ENCODE measurements around the gene TADA1.
"Not testable (repeated sequence)": the region's sequence is repeated elsewhere in the genome, so short reads cannot be mapped to it uniquely, and the experiment has no call there.

TADA1 gene

DNA sequence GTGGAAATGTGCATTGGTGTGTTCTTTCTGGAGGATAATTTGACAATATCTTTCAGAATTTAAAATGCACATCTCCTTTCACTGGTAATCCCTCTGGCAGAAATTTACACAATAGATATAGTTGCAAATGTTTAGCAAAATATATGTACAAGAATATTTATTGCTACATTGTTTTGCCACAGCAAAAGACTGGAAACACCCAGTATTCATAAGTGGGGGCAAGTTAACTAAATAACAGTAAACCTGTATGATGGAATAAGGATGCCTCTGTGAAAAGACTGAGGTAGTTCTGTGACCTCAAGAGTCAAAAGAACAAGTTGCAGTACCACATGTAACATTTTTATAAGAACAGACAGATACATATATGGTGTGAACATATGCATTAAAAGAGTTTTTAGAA, 13.7 kb upstream of the TADA1 start:
- no peak for DNase-seq

DNA sequence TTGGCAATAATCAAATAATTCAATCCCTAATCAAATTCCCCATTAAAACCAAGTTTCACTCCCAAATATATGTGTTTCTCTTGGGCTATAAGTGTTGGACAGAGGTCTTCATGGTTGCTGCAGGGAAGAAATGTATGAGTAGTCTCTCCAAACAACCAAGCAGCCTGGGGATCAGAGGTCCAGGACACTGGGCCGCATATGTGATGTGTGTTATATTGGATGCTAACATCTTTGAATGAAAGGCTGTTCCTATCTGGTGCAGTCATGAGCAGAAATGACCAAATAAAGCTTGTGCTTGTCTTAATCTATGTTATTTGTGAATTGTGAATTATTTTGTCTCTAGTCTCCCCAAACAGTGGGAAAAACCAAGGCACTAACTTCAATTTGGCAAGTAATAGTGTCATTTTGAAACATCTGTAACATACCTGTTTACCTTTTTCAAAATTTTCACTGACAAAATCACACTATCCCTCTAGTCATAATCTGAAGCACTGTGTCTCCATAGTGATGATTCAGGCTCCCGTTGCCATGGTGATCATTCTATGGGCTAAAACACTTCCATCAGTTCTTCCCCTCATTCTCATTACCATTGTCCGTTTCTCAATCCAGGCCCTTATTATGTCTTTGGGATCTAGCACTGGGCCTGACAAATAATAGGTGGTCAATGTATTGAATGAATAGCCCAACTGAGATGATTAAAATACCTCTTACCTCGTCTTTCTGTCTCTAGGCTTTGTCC, 12.5 kb upstream of the TADA1 start:
- DNase-seq: no peak

DNA sequence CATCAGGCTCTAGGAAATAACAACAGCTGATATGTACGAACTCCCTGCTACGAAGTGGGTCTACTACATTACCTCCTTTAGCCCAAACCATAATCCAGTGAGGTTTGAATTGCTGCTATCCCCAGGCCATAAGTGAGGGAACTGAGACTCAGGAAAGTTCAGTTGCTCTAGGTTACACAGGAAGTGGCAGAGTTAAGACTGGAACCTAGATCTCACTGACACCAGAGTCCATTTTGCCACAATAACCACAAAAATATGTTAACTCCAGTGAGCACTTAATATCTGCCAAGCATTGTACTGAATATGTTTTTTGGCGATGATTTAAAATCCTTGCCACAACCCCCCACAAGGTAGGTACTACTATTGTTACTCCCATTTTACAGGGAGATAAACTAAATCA, 8.9 kb upstream of the TADA1 start:
- DNase-seq: no peak

DNA sequence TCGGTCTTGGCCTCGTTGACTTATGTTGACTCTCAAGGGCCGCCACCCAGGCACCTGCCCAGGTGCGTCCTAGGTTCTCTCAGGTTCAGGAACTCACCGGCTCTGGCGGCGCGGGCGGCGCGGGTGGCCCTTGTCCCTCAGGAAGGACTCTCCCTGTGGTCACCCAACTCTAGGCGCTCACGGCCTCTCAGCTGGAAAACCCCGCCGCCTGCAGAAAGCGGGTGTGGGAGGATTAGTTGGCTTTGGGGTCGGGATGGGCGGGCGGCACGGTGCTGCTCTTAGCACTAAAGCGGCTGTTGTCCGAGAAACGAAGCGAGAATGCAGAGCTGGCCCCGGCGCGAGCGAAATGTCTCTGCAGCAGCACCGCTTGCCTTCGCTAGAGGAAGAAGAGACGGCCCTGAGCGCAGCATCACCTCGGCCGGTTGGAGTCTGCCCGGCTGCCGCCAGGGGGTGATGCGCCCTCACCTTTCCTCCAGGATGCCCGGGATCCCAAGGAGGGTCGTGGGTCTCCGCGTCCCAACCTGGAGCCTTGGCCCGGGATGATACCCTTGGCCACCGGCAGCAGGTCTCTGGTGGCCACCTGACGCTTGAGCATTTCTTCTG, 8.1 kb upstream of the TADA1 start:
- DNase-seq: no peak

DNA sequence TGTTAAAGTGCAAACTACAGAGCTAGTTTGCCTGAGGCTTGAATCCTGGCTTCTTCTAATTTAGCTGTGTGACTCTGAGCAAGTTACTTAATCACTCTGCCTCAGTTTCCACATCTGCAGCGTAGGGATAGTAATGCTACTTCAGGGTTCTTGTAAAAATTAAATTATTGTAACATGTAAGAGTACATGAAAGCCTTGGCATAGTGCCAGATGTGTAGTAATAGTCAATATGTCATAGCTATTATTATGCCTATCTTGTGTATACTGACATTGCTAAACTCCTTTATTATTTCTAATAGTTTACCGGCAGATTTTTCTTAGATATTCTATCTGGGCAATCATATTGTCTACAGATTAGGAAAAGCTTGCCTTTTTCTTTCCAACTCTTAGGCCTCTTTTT, 6.8 kb upstream of the TADA1 start:
- DNase-seq: no peak

DNA sequence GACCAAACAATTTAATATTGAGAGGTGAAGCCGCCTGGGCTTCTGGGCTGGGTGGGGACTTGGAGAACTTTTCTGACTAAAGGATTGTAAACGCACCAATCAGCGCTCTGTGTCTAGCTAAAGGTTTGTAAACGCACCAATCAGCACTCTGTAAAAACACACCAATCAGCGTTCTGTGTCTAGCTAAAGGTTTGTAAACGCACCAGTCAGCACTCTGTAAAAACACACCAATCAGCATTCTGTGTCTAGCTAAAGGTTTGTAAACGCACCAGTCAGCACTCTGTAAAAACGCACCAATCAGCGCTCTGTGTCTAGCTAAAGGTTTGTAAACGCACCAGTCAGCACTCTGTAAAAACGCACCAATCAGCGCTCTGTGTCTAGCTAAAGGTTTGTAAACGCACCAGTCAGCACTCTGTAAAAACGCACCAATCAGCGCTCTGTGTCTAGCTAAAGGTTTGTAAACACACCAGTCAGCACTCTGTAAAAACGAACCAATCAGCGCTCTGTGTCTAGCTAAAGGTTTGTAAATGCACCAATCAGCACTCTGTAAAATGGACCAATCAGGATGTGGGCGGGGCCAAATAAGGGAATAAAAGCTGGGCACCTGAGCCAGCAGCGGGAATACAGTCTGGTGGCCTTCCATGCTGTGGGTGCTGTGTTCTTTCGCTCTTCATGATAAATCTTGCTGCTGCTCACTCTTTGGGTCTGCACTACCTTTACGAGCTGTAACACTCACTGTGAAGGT, 2.3 kb upstream of the TADA1 start:
- DNase-seq: not testable (repeated sequence)

DNA sequence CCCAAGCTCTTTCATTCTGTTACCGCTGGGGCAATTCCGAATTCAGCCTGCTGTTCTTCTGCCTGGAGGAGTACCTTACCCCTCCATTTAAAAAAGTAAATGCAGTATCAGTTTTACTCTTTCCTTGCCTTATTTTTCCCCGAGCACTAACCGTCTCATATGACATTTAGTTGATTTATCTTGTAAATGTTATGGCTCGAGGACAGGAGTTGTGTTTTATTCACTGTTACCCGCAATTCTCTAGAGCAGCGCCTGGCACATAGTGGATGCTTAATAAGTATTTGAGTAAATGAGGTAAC, 425 bp upstream of the TADA1 start:
- DNase-seq: no peak

DNA sequence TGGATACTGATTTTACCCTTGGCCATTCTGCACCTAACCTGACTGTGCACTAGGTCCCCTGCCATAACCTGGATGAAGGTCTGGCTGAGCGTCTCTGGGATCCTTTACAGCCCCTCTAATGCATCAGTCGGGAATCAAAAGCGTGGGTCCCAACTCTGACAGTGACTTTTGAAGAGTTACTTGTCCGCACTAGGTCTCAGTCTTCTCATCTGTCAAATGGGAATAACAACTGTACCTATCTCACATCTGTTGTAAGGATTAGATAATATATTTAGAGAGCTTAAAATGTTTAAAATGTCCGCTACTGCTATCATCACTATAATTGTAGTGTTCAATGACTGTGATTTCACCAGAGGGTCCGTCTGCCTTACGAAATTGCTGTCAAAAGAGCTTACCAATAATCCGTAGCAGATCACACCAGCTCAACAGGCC, 746 bp downstream of the TADA1 start:
- no peak for DNase-seq

DNA sequence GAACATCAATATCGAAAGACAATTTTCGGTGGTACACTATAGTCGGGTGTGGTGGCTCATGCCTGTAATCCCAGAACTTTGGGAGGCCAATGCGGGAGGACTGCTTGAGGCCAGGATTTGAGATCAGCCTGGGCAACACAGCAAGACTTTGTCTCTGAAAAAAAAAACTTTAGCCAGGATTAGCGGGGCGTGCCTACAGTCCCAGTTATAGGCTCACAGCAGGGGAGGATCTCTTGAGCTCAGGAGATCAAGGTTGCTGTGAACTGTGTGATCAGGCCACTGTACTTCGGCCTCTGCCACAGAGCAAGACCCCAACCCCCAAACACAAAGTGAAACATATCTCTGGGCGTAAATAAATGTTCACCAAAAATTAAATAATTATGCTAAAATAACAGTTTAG, 1.6 kb downstream of the TADA1 start:
- DNase-seq: no peak

DNA sequence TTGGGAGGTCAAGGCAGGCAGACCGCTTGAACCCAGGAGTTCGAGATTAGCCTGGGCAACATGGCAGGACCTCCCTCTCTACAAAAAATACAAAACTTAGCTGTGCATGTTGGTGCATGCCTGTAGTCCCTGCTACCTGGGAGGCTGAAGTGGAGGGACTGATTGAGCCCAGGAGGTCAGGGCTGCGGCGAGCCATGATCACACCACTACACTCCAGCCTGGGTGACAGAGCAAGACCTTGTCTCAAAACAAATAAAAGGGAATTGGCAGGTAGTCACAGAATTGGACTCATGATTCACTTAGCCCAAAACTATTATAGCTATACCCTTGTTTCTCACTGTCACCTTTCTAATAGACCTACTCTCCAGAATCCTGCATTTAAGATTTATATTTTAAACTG, 5.5 kb downstream of the TADA1 start:
- no peak for DNase-seq

DNA sequence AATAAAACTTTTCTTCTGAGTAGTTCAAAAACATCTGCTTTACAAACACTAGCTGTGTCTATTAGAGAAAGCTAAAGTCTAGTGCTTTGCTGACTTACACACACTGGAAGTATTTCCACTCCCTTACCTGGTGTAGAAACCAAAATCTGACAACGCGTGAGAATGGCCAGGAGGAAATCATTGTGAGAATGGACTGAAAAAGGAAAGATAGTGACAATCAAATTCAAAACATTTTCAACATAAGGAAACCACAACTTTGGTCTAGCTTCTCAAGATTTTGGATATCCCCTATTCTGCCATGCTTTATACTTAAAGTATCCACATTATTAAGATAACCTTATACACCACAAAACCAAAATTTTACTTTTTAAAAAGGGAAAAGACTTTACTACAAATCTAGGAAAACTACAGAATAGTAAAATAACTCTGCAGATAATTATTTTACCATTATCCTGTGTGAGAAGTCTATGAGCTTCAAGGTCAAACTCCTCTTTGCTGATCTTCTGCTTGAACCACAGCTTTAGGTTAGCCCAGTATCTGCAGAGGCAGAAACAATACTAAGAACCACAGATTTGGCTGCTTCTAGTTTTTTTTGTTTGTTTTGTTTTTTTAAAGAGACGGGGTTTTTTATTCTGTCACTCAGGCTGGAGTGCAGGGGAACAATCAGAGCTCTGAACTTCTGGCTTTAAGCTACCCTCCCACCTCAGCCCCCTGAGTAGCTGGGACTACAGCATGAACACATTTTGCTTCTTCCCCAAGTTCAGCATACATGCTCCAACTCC, 6.6 kb downstream of the TADA1 start:
- no peak for DNase-seq

DNA sequence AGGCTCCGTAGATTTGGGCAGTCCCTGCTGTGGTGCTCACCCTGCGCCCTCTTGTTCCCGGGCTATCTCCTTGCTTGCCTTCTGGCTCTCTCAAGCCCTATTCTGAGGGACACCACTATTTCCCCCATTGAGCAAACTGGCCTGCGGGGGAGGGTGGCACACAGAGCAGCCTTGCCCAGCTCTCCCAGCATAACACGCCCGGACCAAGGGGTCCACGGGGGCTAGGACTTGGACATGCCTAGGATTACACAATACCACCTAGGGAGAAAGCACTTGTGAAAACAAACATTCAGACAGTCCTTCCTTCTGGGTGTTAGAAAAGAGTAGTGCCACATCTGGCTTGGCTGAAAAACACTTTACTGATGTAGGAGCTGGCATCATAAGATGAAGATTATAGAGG, 7.4 kb downstream of the TADA1 start:
- no peak for DNase-seq

DNA sequence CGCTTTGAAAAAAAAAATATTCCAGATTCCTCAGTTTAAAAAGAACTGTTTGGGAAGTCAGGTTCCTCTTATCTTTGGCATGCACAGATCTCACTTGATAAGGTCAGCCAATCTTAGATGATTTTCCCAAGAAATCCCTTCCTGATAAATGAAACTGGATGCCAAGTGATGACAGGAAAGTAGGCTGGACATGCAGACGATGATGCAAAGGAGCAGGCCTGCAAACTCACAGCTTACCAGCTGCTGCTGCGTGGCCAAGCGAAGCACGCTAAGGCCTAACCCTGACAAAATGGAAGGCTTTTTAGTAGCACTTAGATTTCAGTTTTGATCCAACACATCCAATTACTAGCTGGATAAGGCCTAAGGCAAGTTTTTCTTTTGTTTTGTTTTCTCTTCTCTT, 10.1 kb downstream of the TADA1 start:
- DNase-seq: no peak

DNA sequence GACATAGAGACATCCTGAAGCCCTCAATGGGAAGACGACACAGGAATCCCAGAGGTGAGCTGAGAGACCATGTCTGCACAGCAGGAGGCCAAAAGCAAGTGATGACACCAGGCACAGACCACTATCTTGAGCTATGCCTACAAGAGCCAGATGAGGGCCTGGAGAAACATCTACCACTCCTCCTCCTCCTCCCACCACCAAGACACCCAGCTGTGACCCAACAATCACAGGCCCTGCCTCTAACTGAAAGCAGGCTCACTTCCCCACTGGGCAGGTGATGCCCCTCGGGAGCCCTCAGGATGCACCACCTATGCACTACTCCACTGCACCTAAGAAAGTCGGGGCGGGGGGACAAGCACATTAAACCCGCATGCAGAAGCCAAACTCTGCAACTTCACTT, 16.5 kb downstream of the TADA1 start:
- no peak for DNase-seq

DNA sequence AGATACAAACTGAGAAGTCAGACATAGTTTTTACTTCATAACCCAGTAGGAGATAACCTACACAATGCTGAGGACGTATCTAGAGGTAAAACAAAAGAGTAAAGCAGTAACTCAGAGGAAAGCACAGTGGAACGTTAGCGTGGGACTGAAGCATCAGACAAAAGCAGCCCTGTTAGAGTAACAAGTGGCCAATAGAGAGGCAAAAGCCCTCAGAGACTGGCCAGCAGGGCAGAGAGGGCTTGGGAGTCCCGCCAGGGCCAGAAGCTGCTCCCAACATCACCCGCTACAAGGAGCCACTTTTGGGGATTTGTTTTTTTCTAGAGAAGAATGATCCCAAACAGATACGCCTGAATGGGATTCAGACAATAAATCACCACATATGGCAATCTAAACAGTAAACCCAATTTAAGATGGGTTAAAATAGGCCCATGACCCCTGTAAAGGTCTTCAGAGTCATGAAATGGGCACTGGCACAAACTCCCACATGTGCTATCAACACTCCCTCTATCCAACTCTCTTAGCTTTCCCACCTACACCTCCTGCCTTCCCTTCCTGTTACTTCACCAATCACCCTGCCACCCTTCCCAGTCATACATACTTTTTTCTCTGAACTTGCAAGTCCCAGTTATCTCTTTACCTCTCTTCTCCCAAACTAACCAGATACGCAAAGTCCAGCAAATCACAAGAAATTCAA, 17.2 kb downstream of the TADA1 start:
- no peak for DNase-seq

DNA sequence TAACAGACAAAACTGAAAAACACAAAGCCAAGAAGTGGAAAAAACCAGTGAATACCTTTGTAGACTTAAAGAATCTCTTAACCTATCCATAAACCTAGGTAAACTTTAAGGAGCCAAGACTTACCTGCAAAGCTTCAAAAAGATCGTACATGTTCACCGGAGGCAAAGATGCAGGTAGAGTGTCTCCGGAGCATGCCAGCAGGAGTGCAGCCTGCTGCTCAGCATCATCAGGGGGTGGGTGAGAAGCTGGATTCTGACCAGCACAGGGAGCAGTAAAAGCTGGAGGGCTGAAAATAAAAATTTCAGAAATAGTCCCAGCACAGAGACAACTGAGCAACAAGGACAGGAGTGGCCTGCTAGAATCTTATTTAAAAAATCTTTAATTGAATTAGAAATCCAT, 18.1 kb downstream of the TADA1 start:
- no peak for DNase-seq

DNA sequence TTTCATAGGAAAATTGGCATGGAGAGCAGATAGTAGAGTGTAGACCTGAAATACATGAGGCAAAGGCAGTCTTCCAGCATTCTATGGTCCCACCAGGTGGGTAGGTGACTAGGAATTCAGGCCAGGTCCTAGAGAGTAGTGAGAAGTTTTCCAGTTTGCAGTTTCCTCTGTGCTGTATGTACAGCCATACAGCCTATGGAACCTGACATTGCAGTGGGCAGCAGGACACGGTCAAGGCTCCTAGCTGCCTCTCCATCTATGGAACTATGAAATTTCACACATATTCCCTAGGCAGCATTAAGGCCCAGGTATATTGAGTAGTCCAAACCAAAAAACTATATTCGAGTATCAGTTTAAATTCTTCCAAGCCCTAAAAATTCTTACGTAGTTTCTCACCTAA, 20.5 kb downstream of the TADA1 start:
- DNase-seq: no peak

DNA sequence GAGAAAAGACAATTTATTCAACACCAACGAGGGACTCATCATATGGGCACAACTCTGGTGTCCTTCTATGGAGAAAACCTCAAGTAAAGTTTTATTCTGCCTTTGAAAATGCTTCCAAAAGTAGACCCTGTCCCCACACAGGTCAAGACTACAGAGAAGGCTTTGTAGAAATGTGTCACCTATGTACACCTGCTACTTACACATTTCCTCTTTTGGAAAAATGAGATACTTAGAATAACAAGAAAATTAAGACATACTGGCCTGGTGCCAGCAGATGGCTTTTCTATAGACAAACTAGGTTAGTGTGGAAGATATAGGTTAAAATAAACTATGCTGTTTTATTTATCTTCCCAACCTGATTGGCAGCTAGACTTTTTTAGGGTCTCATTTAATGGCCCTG, 23.1 kb downstream of the TADA1 start:
- DNase-seq: no peak

DNA sequence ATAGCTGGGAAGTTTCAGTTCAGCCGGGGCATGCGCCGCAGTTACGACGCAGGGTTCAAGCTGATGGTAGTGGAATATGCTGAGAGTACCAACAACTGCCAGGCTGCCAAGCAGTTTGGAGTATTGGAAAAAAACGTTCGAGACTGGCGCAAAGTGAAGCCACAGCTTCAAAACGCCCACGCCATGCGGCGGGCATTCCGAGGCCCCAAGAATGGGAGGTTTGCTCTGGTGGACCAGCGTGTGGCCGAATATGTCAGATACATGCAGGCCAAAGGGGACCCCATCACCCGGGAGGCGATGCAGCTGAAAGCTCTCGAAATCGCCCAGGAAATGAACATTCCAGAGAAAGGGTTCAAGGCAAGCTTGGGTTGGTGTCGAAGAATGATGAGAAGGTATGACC, 26.9 kb downstream of the TADA1 start:
- DNase-seq: no peak

DNA sequence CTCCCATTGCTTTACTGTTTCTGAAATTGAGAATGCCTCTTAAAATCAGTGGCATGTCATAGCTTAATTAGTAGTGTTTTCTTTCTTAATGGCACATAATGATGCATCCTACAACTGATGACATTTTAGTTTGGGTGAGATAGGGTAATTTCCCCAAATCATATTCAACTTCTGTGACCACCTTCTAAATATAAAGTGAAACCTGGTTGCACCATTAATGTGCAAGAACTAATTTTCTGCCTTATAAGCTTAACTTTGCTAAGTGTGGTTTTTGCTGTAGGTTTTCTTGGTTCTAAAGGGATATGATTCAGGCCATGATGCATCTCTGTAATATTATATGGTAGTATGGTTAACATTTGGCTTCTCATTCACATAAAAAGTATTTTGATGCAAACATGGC, 27.9 kb downstream of the TADA1 start:
- no peak for DNase-seq

DNA sequence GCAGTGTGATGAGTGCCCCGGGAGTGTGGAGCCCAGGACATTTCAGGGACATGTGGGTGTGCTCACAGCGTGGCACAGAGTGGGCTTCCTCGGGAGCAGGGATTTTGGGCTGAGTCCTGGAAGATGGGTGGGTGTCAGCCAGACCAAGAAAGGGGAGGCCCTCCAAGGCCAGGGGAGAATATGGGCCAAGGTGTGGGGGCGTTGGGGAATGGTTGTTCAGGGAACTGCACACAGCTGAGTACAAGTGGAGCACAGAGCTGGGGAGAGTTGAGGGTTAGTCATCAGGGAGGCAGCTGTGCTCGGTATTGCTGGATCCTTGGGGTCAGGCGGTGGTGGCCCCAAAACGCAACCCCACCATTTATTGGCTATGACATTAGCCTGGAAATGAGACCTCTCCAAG, 31.3 kb downstream of the TADA1 start:
- no peak for DNase-seq

DNA sequence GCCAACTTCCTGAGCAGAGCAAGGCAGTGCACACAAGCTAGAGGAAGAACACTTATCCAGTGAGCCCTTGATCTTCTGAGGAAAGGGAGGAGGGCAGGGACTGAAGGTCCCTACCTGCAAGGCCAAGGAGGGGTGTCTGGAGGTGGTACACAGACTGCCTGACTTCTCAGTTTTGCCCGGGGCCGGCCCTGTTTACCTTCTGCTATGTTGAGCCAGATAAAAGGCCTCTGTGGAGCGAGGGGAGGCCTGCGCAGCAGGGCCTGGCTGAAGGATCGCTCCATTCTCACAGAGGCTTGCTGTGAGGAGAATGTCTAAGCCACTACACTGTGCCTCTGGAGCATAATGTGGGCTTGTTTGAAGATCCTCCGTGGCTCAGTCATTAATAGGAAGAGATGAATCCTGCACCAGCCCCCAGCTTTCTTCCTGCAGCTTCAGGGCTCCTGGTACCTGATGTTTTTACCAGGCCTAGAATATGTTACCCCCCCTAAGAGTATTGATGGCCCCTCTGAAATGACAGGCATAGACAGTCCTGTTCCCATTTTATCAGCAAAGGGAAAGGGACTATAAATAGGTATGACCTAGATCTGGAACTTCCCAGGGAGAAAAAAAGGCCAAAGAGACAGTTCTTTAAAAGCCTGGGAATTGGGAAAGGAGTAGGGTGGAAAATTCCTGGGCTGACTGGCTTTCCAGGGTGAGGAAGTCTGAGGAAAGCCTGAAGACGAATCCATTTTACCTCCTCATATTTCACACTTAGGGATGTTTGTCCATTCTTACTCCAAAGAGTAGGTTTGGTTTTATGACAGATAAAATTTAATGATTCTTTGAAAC, 32.1 kb downstream of the TADA1 start:
- no peak for DNase-seq

Data from NCI-H1417 treated with DMSO at 0.1 percent for 48 hours (cell line).